Effector CD8-positive, alpha-beta T cell (primary cell): Measurements from ENCODE around the gene ENPP4.
A peak's percentile ranks its signal among the peaks of the same experiment; 100 is the strongest.
"Not testable (repeated sequence)": the region's sequence is repeated elsewhere in the genome, so short reads cannot be mapped to it uniquely, and the experiment has no call there.

ENCODE experiments used
- DNase-seq: peaks from one replicate; lab custom pipeline; 2025; lab: John Stamatoyannopoulos, UW
- total RNA-seq, 4 experiments: gene quantifications; one replicate each; lab custom pipeline; 2026; lab: John Stamatoyannopoulos, UW

Gene ENPP4
- 23.9 to 68.7 (median 53.8) reads per million in 4 experiments for total RNA-seq

GRCh38 chr6:46129629-46130511, at the start of gene ENPP4:
ENPP4 (plus strand) TSS chr6:46129989; CDS start chr6:46139584, 9,595 bp downstream.
- DNase-seq, result peak; percentile 83

GRCh38 chr6:46080111-46080510, 49.7 kb upstream of the ENPP4 start:
- no peak for DNase-seq

- DNase-seq, result not testable (repeated sequence)
Observed at GRCh38 chr6:46085688-46086087, 44.1 kb upstream of the ENPP4 start.

GRCh38 chr6:46090115-46091079, 39.4 kb upstream of the ENPP4 start:
- peak; percentile 16 for DNase-seq

- no peak for DNase-seq
Observed at GRCh38 chr6:46091080-46091478, 38.7 kb upstream of the ENPP4 start.

- DNase-seq, result no peak
Observed at GRCh38 chr6:46095251-46095650, 34.5 kb upstream of the ENPP4 start.

GRCh38 chr6:46097366-46097765, 32.4 kb upstream of the ENPP4 start:
- no peak for DNase-seq

- DNase-seq, result no peak
Observed at GRCh38 chr6:46098678-46099077, 31.1 kb upstream of the ENPP4 start.

GRCh38 chr6:46099952-46100351, 29.8 kb upstream of the ENPP4 start:
- DNase-seq, result no peak

GRCh38 chr6:46102123-46102522, 27.7 kb upstream of the ENPP4 start:
- no peak for DNase-seq

- DNase-seq, result no peak
Observed at GRCh38 chr6:46103441-46104115, 26.2 kb upstream of the ENPP4 start.

GRCh38 chr6:46104209-46104608, 25.6 kb upstream of the ENPP4 start:
- DNase-seq, result no peak

- DNase-seq, result no peak
Observed at GRCh38 chr6:46105568-46105967, 24.2 kb upstream of the ENPP4 start.

- no peak for DNase-seq
Observed at GRCh38 chr6:46113370-46113769, 16.4 kb upstream of the ENPP4 start.

GRCh38 chr6:46115634-46116033, 14.2 kb upstream of the ENPP4 start:
- DNase-seq, result no peak

- no peak for DNase-seq
Observed at GRCh38 chr6:46116289-46116688, 13.5 kb upstream of the ENPP4 start.

- no peak for DNase-seq
Observed at GRCh38 chr6:46118157-46118556, 11.6 kb upstream of the ENPP4 start.

- no peak for DNase-seq
Observed at GRCh38 chr6:46118836-46119235, 11.0 kb upstream of the ENPP4 start.

GRCh38 chr6:46119679-46120078, 10.1 kb upstream of the ENPP4 start:
- not testable (repeated sequence) for DNase-seq

- DNase-seq, result no peak
Observed at GRCh38 chr6:46128476-46128875, 1.3 kb upstream of the ENPP4 start.

- DNase-seq, result peak; percentile 13
Observed at GRCh38 chr6:46129291-46129628, 529 bp upstream of the ENPP4 start.

GRCh38 chr6:46130666-46131065, 877 bp downstream of the ENPP4 start:
- DNase-seq, result no peak
